NCI-H524 treated with DMSO at 0.1 percent for 48 hours (cell line): ENCODE data around the gene SLC22A5.
"Not testable (repeated sequence)": the region's sequence is repeated elsewhere in the genome, so short reads cannot be mapped to it uniquely, and the experiment has no call there.

Experiments used
- DNase-seq: peaks from one replicate; lab custom pipeline; 2025; lab: John Stamatoyannopoulos, UW

Gene SLC22A5

DNA sequence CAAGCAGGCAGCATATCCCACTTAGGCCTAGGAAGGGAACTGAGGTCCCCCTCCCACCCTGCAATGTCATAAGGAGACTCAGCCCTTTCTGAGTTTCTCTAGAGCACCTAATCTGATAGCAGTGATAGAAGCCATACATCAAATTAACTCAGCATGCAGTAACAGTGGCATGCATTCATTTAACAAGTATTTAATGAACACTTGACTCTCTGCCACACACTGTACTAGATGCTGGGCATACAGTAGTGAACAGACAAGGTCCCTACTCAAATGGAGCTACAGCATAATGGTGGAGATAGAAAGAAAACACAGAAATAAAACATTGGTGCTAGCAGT is 58.6 kb downstream of the SLC22A5 start:
- DNase-seq: no peak

DNA sequence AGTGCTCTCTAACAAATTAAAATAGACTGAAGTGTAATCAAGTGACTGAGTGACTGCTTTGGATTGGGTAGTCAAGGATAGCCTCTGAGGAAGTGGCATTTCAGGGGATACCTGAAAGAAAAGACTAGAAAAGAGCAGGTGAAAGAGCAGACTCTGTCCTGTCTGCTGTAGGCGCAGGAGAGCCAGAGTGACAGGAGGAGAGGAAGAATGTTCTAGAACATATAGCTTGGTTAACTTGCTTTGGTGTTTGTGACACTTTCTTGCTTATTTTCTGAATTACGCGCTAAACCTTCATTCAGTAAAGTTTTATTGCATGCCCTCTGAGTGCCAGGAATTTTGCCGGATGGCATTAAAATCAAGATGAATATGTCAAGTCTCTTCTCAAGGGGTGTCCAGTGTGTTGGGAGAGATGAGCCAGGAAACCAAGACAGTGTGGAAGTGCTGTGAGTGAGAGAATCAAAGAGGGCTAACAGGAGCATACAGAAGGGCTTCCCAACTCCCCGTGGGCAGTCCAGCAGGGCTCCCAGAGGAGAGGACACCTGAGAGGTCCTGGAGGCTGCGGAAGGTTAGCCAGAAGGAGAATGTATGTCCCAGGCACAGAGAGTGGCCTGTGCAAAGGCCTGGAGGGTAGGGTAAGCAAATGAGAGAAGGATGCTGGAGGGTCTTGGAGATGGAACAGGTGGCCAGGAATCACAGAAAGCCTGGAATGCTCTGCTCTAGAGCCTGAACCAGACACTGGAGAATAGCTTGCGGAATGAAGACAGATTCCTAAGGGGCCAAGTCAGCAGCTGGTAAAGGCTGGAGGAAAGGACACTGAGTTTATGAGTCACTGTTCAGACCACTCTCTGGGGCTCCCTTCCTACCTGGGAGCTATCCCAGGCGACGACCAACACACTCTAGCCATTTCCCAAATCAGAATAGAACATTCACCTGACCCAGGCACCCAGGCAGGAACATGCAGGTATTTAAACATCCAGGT is 59.3 kb downstream of the SLC22A5 start:
- no peak for DNase-seq

DNA sequence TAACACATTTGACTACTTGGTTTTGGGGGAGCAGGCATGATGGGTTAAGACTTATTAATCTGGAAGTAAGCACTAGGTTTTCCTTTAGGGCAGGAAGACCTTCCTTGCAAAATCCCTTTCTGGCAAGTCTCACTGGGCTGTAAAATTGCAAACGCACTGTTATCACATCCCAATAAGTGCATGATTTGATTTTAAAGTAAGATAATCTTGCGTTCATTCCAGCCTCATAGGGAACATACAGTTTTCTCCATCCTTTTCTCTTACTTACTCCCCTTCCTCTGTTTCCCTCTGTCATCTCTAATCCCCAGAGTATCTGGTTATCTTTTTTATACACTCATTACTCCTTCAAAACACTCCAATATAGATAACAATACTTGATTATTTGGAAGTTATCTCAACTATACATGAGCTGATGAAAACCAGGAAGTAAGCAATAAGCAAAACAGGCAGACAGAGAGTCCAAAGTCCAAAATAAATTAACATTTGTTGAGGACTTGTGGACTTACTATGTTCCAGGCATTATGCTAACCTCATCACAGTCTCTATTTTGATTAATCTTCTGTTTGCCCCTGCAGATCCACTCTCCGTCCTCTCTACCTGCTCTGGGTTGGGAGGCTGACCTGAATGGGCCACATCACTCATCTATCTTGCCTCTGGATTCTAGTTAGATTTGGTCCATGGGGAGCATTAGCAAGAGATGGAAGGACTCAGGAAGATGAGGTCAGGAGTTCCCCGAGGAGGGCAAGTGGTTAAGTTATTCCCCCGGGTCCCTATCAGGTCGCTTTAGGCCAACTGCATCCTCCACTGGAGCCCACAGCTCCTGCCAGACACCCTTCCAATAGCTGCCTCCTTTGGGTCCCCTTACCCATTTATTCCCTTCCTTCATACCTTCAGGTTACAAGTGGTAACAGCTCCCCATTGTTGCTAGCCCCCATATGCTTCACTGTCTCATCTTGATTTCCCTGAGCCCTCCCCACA is 60.2 kb downstream of the SLC22A5 start:
- no peak for DNase-seq

DNA sequence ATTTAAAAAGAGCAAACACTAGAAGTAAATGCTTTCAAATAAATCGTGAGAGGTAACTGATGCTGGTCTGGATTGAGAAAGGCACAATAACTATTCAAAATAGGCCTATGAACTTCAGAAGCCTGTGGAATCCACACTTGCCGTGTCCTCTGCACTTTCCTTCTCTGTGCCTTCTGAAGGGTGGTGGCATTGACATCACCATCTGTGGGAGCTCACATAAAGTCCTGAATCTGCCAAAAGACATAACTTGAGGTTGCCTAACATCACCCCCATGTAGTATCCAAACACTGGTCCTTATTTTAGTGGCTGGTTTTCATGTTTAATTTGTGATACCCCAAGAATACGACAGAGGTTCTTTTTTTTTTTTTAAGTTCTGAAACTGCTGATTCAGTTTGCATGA is 61.2 kb downstream of the SLC22A5 start:
- no peak for DNase-seq

DNA sequence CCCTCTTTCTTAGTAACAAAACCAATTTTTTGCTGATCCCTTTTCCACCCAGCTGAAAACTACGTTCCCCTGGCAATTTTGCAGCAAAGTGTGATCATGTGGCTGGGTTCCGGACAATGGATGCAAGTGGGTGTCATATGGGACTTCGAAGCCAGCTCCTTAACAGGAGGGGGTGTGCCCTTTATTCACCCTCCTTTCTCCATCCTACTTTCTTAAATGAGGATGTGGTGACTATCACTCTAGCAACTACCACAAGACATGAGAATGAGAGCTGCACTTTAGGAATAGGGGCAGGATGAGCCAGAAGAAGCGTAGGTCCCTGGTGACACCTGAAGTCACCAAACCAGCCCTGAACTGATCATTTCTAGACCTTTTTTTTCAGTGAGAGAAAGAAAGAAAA is 62.1 kb downstream of the SLC22A5 start:
- DNase-seq: no peak

DNA sequence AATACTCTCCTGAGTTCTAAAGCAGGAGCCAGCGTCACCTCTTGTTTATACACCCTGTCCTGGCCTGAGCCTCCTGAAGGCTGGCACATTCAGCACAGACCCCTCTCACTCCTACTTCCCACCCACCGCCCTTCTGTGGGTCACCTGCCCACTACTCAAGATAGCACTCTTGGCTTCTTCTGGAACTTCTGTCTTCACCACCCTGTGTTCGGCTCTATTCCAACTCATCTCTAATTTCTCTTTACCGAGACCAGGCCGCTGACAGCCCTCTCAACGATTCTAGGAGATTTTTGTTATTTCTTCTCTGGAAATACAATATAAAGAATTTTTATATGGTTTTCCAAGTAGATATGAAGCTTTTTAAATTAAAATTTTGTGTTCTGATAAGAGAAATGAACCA is 63.6 kb downstream of the SLC22A5 start:
- no peak for DNase-seq

DNA sequence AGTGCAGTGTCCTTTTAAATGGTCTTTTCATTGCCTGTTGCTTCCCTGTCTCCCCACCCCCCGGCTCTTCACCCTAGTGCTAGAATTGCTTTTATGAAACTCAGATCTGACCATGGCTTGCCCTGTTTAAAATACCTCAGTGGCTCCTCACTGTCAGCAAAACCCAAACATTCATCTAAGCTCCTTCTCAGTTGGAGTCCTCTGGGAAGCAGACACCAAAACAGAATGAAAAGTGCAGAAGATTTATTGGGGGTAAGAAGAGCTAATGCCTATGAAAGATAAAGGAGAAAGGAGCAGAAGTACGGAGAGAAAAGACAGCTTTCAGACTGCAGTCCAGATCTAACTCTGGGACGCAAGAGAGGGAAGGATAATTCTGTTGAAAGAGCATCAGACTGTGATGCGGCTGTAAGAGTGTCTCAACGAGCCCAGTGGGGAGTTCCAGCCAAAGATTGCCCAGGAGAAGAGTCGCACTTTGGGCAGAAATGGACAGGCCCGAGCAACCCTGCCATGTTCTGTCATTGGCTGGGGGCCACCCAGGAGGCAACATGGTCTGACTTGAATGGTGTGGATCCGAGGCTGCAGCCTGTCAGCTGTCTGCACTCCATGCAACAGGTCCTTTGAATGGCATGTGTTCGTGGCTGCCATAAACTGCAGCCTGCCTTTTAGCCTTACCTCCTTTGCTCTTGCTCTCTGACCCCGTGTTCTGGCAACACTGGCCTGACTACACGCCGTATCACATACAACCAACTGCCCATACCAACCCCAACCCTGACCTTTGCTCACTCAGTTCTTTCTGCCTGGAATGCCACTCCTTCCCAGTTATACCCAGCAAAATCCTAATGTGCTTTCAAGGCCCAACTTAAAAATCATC is 65.1 kb downstream of the SLC22A5 start:
- no peak for DNase-seq

DNA sequence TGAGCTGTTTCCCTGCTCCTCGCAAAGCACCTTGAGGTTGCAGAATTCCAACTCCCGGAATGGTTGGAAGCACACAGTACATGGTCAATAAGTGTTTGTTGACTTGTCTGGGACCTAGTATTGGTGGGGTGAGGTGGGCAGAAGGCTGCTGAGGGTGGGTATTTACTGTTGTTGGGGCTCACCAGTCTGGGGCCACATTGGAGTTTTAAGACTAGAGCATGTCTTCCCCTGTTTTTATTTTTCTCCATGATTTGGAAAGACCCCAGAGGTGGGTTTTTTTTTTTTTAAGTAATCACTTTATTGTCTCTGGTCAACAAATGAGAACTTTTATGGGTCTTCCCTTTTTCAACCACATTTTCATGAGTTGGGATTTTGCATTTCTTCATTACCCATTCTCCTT is 65.9 kb downstream of the SLC22A5 start:
- DNase-seq: no peak

DNA sequence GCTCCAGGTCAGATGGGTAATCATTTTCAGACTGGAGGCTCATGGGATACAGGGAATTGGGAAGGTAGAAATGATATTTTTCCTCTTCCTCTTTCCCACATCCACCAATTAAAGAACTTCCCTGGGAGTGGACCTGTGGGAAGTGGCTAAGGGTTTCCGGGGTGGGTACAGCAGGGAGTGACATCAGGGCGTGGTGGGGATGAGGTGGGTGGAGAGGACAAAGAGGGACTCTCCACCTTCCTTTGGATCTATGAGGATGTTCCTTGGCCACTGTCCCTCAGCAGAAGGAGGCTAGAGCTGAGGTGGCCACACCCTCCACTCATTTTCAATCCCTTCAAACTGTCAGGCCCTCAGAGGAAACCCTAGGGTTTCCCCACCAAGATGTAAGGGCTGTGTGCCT is 66.4 kb downstream of the SLC22A5 start:
- no peak for DNase-seq

DNA sequence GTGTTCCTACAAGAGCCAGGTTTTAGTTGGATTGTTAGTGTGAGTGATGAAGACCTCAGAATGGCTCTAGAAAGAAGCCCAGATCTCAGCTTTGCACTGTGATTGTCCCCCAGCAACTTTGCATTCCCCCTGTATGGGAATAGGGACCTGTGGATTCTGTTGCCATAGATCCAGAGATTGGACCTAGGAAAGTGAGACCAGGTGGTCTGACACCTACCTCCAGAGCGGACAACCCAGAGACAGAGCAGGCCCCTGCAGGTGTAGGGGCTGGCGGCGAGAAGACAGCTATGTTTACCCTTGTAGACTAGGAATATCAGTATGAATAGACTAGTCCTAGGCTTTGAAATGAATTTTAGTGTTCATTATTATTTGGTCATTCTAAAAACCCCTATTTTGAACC is 67.4 kb downstream of the SLC22A5 start:
- DNase-seq: no peak

DNA sequence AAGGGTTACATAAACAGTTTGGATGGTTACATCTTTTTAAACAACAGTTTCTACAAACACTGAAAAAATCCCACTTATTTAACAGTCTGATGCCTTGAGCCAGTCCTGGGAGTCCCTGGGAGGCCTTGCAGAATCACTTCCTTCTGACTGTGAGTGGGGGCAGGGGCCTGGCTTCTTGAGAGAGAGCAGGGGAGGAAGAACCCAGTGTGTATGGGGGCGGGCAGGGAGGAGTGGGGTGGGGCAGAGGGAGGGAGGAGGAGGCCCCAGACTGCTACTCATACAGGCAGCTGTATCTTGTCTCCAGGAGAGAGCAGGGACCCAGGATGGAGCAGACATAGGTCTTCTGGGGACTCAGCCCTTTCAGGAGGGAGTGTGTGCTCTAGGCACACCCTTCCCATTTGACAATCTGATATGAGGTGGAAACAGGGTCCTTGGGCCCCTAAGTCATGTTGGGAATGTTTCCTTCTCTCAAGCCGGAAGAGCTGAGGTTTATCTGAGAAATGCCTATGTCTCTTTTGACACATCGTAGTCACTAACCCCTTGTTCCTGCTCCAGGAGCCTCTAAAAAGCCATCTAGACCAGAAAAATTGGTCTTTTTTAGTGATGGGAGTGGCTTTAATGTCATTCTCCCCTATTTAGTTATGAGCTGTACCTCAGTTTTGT is 68.2 kb downstream of the SLC22A5 start:
- no peak for DNase-seq

DNA sequence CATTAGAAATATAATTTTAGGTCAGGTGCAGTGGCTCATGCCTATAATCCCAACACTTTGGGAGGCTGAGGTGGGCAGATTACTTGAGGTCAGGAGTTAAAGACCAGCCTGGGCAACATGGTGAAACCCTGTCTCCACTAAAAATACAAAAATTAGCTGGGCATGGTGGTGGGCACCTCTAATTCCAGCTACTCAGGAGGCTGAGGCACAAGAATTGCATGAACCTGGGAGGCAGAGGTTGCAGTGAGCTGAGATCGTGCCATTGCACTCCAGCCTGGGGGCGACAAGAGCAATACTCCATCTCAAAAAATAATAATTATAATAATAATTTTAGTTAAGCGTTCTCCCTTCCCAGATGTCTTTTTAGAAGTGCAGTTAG is 68.7 kb downstream of the SLC22A5 start:
- DNase-seq: not testable (repeated sequence)

DNA sequence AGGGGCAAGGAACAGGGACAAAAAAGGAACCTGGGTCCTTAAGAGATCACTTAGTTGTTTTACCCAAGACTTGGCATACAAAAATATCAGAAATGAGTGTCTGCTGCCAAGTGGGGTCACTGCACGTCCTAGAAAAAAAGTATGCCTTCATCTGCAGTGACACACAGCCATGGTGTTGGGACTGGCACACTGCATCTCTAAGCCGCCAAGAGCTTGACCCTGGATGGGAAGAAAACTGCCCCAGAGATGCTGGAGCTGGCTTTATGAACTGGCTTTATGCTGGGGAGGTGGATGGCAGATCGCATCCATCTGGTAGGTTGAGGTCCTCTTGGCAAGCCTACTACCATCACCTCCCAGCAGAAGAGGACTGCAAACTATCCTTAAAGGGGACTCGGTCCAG is 69.4 kb downstream of the SLC22A5 start:
- no peak for DNase-seq

DNA sequence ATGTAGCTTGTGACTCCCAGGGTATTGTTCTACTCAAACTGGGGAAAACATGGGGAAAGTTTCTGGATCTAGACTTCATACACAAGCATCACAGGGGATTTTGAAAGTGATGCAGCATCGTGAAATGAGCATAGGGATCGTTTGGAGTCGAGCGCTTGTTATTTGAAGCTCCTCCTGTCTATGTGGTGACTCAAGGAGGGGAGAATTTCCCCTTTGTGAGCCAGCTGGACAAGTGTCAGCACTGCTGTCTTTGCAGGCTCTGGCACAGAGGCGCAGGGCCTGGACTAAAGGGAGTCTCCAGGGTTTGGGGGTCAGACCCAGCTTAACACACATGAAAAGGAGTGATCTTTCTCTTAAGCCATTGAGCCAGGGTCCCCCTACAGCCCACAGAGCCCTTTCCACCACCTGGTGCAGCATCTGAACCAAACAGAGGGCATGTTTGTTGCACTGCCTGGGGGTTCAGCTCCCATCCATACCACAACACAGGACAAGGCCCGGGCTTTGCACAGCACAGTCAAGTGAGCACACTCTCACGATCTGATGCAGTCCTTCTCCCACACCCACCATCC is 70.1 kb downstream of the SLC22A5 start:
- DNase-seq: no peak

DNA sequence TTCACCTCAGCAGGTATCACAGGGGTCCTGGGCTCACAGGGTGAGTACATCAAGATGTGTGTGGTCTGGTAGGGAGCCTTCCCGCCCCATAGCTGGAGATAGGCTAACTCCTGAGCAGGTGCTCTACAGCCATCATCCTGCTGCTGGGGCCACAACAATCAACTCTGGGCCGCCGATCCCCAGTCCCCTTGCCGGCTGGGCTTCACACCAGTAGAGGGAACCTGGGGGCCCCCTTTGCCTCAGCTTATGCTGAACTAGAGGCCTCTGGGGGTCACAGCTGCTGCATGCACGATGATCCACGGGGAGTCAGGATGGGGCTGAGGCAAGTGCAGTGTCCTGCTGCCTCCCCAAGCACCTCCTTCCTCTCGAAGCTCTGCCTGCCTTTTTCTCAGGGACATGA is 74.6 kb downstream of the SLC22A5 start:
- DNase-seq: no peak
